Measurements from ENCODE around the gene ZNF750. TPM values are rescaled to one million over a fixed set of nuclear protein-coding genes. Genes with fewer than 3 reads are reported as not detected.

The ZNF750 gene
- total and polyA plus RNA-seq, 10 of the 15 experiments (the other 5 are each of a cell fraction or from before 2014, with no cell fraction given), result 0.06 TPM; not detected in 9

DNA sequence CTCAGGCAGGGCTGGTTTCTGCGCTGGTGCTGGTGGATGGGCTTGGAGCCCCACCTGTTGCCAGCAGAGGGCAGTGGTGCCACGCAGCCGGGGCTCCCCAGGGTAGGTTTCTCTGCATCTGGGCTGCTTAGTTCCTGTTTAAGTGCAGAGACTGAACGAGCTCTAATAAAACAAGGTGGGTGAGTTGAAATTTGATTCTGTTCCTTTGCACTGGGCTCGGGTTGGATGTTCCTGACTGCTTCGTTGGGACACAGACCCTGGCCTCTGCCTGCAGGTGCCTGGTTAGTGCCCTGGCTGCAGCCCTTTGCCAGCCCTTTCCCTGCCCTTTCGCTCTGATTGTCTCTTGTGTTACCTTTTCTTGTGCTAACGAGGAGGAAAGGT is 57.9 kb downstream of the ZNF750 start (continued):
- TF ChIP-seq STAT3 (IDR thresholded peaks at IDR 0.05; ENCODE audit: low read depth, low read length), result no peak

- Histone ChIP-seq H3K9ac (ENCODE audit: control insufficient read depth, insufficient read depth, low read length) (no peak overlapping the region), H3K36me3 (ENCODE audit: control insufficient read depth in 2 of 2, insufficient read depth in 2 of 2, low read length in 1 of 2) (peaks cover 4 to 13% of the 10 kb centered on the region in 2 experiments; a peak in 3 of 4 replicates), H3K79me2 (ENCODE audit: control insufficient read depth, insufficient read depth, low read length) (no peaks in the 10 kb centered on the region), H2AFZ (ENCODE audit: control insufficient read depth, low read depth, low read length) (no peak overlapping the region), H3K9me3 (replicated peaks; ENCODE audit: control insufficient read depth, insufficient read depth, low read length) (no peaks in the 10 kb centered on the region), H3K4me3 (no peak overlapping the region), H3K4me1 (ENCODE audit: control insufficient read depth, insufficient read depth, low read length) (peaks cover 5% of the 10 kb centered on the region), H4K20me1 (ENCODE audit: control insufficient read depth, insufficient read depth) (no peaks in the 10 kb centered on the region; the same call in 1 of the 2 replicates), H3K27me3 (replicated peaks in 1 of 2; ENCODE audit: control insufficient read depth in 2 of 2, insufficient read depth in 2 of 2, low read length in 1 of 2) (no peaks in the 10 kb centered on the region), H3K27ac (ENCODE audit: control insufficient read depth, insufficient read depth) (no peak overlapping the region), H3K4me2 (ENCODE audit: control insufficient read depth, insufficient read depth) (no peak overlapping the region)
- TF ChIP-seq HDGF (IDR thresholded peaks at IDR 0.05) (0 out of 2 replicates have a peak, but pooled peaks have one; percentile 19), LARP7 (IDR thresholded peaks at IDR 0.05) (0 out of 2 replicates have a peak, but pooled peaks have one; percentile 10), TCF12 (IDR thresholded peaks at IDR 0.05; ENCODE audit: low read depth, low read length) (no peak)
- intact Hi-C loops (cut with micrococcal nuclease; ENCODE audit: unreplicated experiment) (loop anchor here (10.0 kb wide), 1 partner anchor 84 kb away; no protein-coding TSS in a partner anchor), in situ Hi-C loops (cut with MboI) (loop anchor here (5.0 kb wide), 1 partner anchor 146 kb away; no protein-coding TSS in a partner anchor)
- 65% methylated on average over 23 of the region's 27 CpGs for WGBS (ENCODE audit: insufficient coverage, insufficient replicate concordance, low lambda C conversion rate, missing lambda C conversion rate)
- no peak for DNase-seq (ENCODE audit: low read depth, low spot score)
- POLR2A ChIA-PET, result interaction anchor here (1.0 kb wide), 1 partner anchor 79 kb away, joined by 3 read pairs; no protein-coding TSS in a partner anchor
- no peak for FAIRE-seq
- CTCF ChIA-PET, result interaction anchor here (0.6 to 2.4 kb wide), 33 partner anchors 10 to 812 kb away, joined by 3 to 25 read pairs (median 4); partner anchors contain the start of genes FN3K and FN3KRP
- no TSS peak for BruUV-seq (replicated peaks)
- SMC1A ChIA-PET (ENCODE audit: uncharacterized antibody, unreplicated experiment), result interaction anchor here (1.0 to 3.5 kb wide), 11 partner anchors 25 to 136 kb away, joined by 3 to 18 read pairs (median 5); no protein-coding TSS in a partner anchor
- ATAC-seq, result peak; percentile 48
- RAD21 ChIA-PET (ENCODE audit: unreplicated experiment), result interaction anchor here (0.6 to 2.7 kb wide), 14 partner anchors 38 to 193 kb away, joined by 3 to 24 read pairs (median 4); no protein-coding TSS in a partner anchor
Measured at GRCh38 chr17:82780971-82781893, 58.6 kb downstream of the ZNF750 start.
